HepG2 (cell line): Measurements from ENCODE around the gene TANC1. TPM values are rescaled to one million over a fixed set of nuclear protein-coding genes. Genes with fewer than 3 reads are reported as not detected.

Experiments
- AKNA ChIP-seq: sonication (generic); formaldehyde crosslinking; IDR thresholded peaks from 2 replicates; pipeline ENCODE4 v1.4.0; 2020; ENCODE audit warnings: missing genetic modification reagents, borderline replicate concordance
- HBP1 ChIP-seq: IDR thresholded peaks from 2 replicates; pipeline ENCODE4 v1.6.1; 2016; ENCODE audit warnings: low read depth, control low read depth
- HOXA3 ChIP-seq: sonication (generic); formaldehyde crosslinking; IDR thresholded peaks from 2 replicates; pipeline ENCODE4 v1.5.0; 2020; ENCODE audit warnings: missing genetic modification reagents
- KDM5A ChIP-seq: fragments of 200-600 bp; sonication (generic); IDR thresholded peaks from 2 replicates; pipeline ENCODE4 v1.7.0; 2018; ENCODE audit warnings: antibody characterized with exemption, mild to moderate bottlenecking, low read length, borderline replicate concordance
- MAFK ChIP-seq, 2 experiments: IDR thresholded peaks in 1 of 2; conservative IDR thresholded peaks in 1 of 2; 2 replicates each; pipeline ENCODE4 v1.6.1; 2011; ENCODE audit warnings: improper control_type of control experiment in 2 of 2, low read length in 2 of 2
- NAIF1 ChIP-seq: sonication (generic); formaldehyde crosslinking; IDR thresholded peaks from 2 replicates; pipeline ENCODE4 v1.5.0; 2020; ENCODE audit warnings: mild to moderate bottlenecking, missing genetic modification reagents, borderline replicate concordance
- NKX3-1 ChIP-seq: sonication (generic); formaldehyde crosslinking; IDR thresholded peaks from 2 replicates; pipeline ENCODE4 v1.5.0; 2020; ENCODE audit warnings: missing genetic modification reagents
- SNAPC5 ChIP-seq: sonication (generic); formaldehyde crosslinking; IDR thresholded peaks from 2 replicates; pipeline ENCODE4 v1.8.1; 2023; ENCODE audit warnings: mild to moderate bottlenecking, missing genetic modification reagents, borderline replicate concordance
- ZNF318 ChIP-seq: sonication (generic); formaldehyde crosslinking; IDR thresholded peaks from 2 replicates; pipeline ENCODE4 v1.4.0; 2020; ENCODE audit warnings: mild to moderate bottlenecking, missing genetic modification reagents
- ZNF619 ChIP-seq: sonication (generic); formaldehyde crosslinking; IDR thresholded peaks from 2 replicates; pipeline ENCODE4 v1.4.0; 2020; ENCODE audit warnings: mild to moderate bottlenecking, missing genetic modification reagents
- polyA plus RNA-seq, 8 experiments: library from polyadenylated mRNA; depleted of rRNA in 3 of 8; stranded (reverse) in 7 of 8; unstranded in 1 of 8; fragments of >200 nt; fragmentation: Illumina TruSeq in 4 of 8; extraction: Trizol in 4 of 8; gene quantifications; 2 replicates each; pipeline versions ENCODE4 v1.2.1 to v1.2.3, GENCODE V29; 2011 to 2016; ENCODE audit warnings: low read depth in 4 of 8, missing spikeins in 1 of 8, mixed read lengths in 1 of 8; ENCODE audit not compliant: insufficient read depth in 1 of 8
- total RNA-seq, 5 experiments: library from RNA; depleted of rRNA; stranded (reverse); fragments of >200 nt; fragmentation: Illumina TruSeq; extraction: Trizol; gene quantifications; 2 replicates each; pipeline ENCODE4 v1.2.3, GENCODE V29; 2016; ENCODE audit warnings: low read depth in 1 of 5

TANC1 gene
- total and polyA plus RNA-seq, 2 of the 13 experiments (the other 11 are each of a cell fraction or from before 2014, with no cell fraction given): 2.3 to 5.6 TPM

- TF ChIP-seq ZNF318 (CRISPR knock-in tag) (no peak), SNAPC5 (CRISPR knock-in tag) (no peak), HBP1 (CRISPR knock-in tag) (no peak), KDM5A (no peak), AKNA (no peak), NKX3-1 (CRISPR knock-in tag) (no peak), ZNF619 (CRISPR knock-in tag) (no peak), NAIF1 (CRISPR knock-in tag) (no peak), HOXA3 (CRISPR knock-in tag) (no peak), MAFK (conservative IDR thresholded peaks at IDR 0.05 in 1 of 2, IDR thresholded peaks at IDR 0.05 in 1 of 2; ENCODE audit: low read length in 2 of 2) (no peak)
These were observed 211.3 kb downstream of the TANC1 start (continued) for GRCh38 chr2:159179696-159180095.
